Measurements from ENCODE around the gene CCDC157. TPM values are rescaled to one million over a fixed set of nuclear protein-coding genes. Genes with fewer than 3 reads are reported as not detected.

The CCDC157 gene
- total RNA-seq, 2 experiments from 2014 or later: 2.4 to 3.7 TPM

DNA sequence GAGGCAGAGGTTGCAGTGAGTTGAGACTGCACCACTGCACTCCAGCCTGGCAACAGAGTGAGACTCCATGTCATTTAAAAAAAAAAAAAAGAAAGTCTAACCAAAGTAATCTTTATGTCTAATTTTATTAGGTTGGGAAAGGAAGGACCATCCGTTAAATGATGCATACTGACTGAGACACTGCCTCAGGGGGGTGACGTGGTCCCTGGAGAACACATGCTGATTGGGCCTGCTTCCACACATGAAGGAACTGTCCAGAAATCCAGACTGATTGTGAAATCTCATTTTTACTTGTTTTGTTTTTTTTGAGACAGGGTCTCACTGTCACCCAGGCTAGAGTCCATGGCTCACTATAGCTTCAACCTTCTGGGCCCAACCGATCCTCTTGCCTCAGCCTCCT is 5.6 kb upstream of the CCDC157 start:
- DNase-seq (no peak), ATAC-seq (no peak)
- Mint-ChIP-seq H3K27ac (peak overlapping the region; percentile 83), H3K36me3 (ENCODE audit: low read depth) (peaks cover 77% of the 10 kb centered on the region), H3K4me1 (peaks cover 85% of the 10 kb centered on the region), H3K4me3 (no peak overlapping the region), H3K9me3 (ENCODE audit: low read depth) (no peaks in the 10 kb centered on the region), H3K27me3 (no peaks in the 10 kb centered on the region)
- intact Hi-C loops (cut with DNase I, micrococcal nuclease): no loop called here
- POLR2A ChIA-PET: no interaction called here
- CTCF ChIA-PET: interaction anchor here (2.4 kb wide), 1 partner anchor 36 kb away, joined by 6 read pairs; the partner anchor contains the start of gene RNF215

DNA sequence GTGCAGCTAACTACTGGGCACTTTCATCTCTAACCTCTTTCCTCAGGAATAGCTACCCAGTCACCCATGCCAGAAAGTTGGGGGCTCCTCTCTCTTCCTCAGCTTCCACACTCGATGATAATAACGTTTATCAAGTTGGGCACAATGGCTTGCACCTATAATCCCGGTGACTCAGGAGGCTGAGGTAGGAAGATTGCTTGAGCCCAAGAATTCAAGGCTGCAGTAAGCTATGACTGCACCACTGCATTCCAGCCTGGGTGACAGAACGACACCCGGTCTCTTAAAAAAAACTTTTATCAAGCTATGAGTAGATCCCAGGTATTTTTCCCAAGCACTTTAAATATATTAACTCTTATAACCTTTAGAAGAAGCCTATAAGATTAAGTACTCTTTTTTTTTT is 2.2 kb upstream of the CCDC157 start:
- H3K27me3 Mint-ChIP-seq: no peaks in the 10 kb centered on the region
- H3K4me3 Mint-ChIP-seq: peak overlapping the region; percentile 92
- peaks cover 51% of the 10 kb centered on the region for H3K36me3 Mint-ChIP-seq (ENCODE audit: low read depth)
- intact Hi-C loops (cut with DNase I, micrococcal nuclease): loop anchor here in 1 of 2 experiments (5.0 kb wide), 1 partner anchor 68 kb away; no protein-coding TSS in a partner anchor
- CTCF ChIA-PET: interaction anchor here (0.7 to 2.9 kb wide), 6 partner anchors 14 to 72 kb away, joined by 3 to 25 read pairs (median 4); partner anchors contain the start of genes CASTOR1 and TBC1D10A
- DNase-seq (no peak), ATAC-seq (no peak)
- POLR2A ChIA-PET: interaction anchor here (1.0 kb wide), 1 partner anchor 41 kb away, joined by 4 read pairs; no protein-coding TSS in a partner anchor
- peak overlapping the region; percentile 84 for H3K27ac Mint-ChIP-seq
- peaks cover 64% of the 10 kb centered on the region for H3K4me1 Mint-ChIP-seq
- no peaks in the 10 kb centered on the region for H3K9me3 Mint-ChIP-seq (ENCODE audit: low read depth)

- Mint-ChIP-seq H3K4me1 (peaks cover 42% of the 10 kb centered on the region), H3K9me3 (ENCODE audit: low read depth) (no peaks in the 10 kb centered on the region), H3K36me3 (ENCODE audit: low read depth) (peaks cover 26% of the 10 kb centered on the region), H3K4me3 (peak overlapping the region; percentile 92), H3K27me3 (no peaks in the 10 kb centered on the region), H3K27ac (peak overlapping the region; percentile 85)
- no peak for DNase-seq
- CTCF ChIA-PET: interaction anchor here (0.5 to 2.9 kb wide), 9 partner anchors 12 to 69 kb away, joined by 3 to 25 read pairs (median 3); partner anchors contain the start of genes CASTOR1, RNF215 and SEC14L2
- ATAC-seq: no peak
- POLR2A ChIA-PET: interaction anchor here (0.6 to 1.4 kb wide), 7 partner anchors 12 to 234 kb away, joined by 3 to 9 read pairs (median 4); partner anchors contain the start of genes PES1, RNF215 and TBC1D10A
- intact Hi-C loops (cut with DNase I, micrococcal nuclease): loop anchor here (1.0 to 5.0 kb wide), 4 partner anchors 30 to 518 kb away; partner anchors contain the start of genes ASCC2 (in 1 of the 2), RNF215 (in 1 of the 2) and TBC1D10A (in 1 of the 2)
Measured at GRCh38 chr22:30357236-30357570, 396 bp downstream of the CCDC157 start.

- Mint-ChIP-seq H3K27ac (peak overlapping the region; percentile 34), H3K27me3 (no peaks in the 10 kb centered on the region), H3K9me3 (ENCODE audit: low read depth) (no peaks in the 10 kb centered on the region), H3K4me3 (peak overlapping the region; percentile 92), H3K4me1 (peaks cover 37% of the 10 kb centered on the region), H3K36me3 (ENCODE audit: low read depth) (peaks cover 21% of the 10 kb centered on the region)
- intact Hi-C loops (cut with DNase I, micrococcal nuclease): loop anchor here (1.0 to 5.0 kb wide), 4 partner anchors 30 to 519 kb away; partner anchors contain the start of genes ASCC2 (in 1 of the 2), RNF215 (in 1 of the 2) and TBC1D10A (in 1 of the 2)
- CTCF ChIA-PET: interaction anchor here (0.5 to 1.5 kb wide), 4 partner anchors 39 to 69 kb away, joined by 3 to 4 read pairs (median 3); partner anchors contain the start of gene SEC14L2
- no peak for DNase-seq
- POLR2A ChIA-PET: interaction anchor here (1.0 kb wide), 1 partner anchor 30 kb away, joined by 4 read pairs; the partner anchor contains the start of gene RNF215
- no peak for ATAC-seq
Measured at GRCh38 chr22:30357650-30358215, 926 bp downstream of the CCDC157 start.

DNA sequence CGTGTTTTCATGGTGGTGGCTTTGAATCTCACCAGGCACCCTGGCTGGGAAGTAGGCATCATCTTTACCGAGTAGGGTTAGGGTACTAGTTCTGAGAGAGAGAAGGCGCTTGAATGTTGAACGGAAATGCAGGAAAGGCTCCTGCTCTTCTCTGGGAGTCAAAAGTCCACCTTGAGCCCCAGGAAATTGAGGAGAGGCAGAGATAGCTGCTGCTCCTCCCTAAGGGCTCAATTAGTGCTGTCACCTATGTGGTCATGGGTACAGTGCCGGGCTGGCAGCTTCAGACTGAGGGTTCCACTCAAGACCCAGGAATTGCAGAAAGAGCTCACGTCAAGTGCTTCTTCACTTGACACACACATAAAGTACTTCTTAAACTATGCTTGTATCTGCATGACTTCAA is 1.7 kb downstream of the CCDC157 start:
- Mint-ChIP-seq H3K4me3 (no peak overlapping the region), H3K36me3 (ENCODE audit: low read depth) (peaks cover 17% of the 10 kb centered on the region), H3K4me1 (peaks cover 32% of the 10 kb centered on the region), H3K27me3 (no peaks in the 10 kb centered on the region), H3K27ac (no peak overlapping the region), H3K9me3 (ENCODE audit: low read depth) (no peaks in the 10 kb centered on the region)
- ATAC-seq: no peak
- intact Hi-C loops (cut with DNase I, micrococcal nuclease): loop anchor here in 1 of 2 experiments (5.0 kb wide), 1 partner anchor 64 kb away; no protein-coding TSS in a partner anchor
- CTCF ChIA-PET: interaction anchor here (0.8 to 1.5 kb wide), 3 partner anchors 27 to 71 kb away, joined by 3 to 4 read pairs (median 3); no protein-coding TSS in a partner anchor
- POLR2A ChIA-PET: no interaction called here
- DNase-seq: no peak

GRCh38 chr22:30361916-30362650 is 5.3 kb downstream of the CCDC157 start:
- no peaks in the 10 kb centered on the region for H3K27me3 Mint-ChIP-seq
- ChIA-PET CTCF (interaction anchor here (0.5 to 0.7 kb wide), 2 partner anchors 13 to 24 kb away, joined by 3 read pairs; no protein-coding TSS in a partner anchor), POLR2A (interaction anchor here (0.5 kb wide), 1 partner anchor 19 kb away, joined by 4 read pairs; no protein-coding TSS in a partner anchor)
- H3K9me3 Mint-ChIP-seq (ENCODE audit: low read depth): no peaks in the 10 kb centered on the region
- intact Hi-C loops (cut with DNase I, micrococcal nuclease): no loop called here
- peaks cover 8% of the 10 kb centered on the region for H3K4me1 Mint-ChIP-seq
- no peak overlapping the region for H3K4me3 Mint-ChIP-seq
- H3K27ac Mint-ChIP-seq: no peak overlapping the region
- H3K36me3 Mint-ChIP-seq (ENCODE audit: low read depth): no peaks in the 10 kb centered on the region
- ATAC-seq: no peak
- no peak for DNase-seq

DNA sequence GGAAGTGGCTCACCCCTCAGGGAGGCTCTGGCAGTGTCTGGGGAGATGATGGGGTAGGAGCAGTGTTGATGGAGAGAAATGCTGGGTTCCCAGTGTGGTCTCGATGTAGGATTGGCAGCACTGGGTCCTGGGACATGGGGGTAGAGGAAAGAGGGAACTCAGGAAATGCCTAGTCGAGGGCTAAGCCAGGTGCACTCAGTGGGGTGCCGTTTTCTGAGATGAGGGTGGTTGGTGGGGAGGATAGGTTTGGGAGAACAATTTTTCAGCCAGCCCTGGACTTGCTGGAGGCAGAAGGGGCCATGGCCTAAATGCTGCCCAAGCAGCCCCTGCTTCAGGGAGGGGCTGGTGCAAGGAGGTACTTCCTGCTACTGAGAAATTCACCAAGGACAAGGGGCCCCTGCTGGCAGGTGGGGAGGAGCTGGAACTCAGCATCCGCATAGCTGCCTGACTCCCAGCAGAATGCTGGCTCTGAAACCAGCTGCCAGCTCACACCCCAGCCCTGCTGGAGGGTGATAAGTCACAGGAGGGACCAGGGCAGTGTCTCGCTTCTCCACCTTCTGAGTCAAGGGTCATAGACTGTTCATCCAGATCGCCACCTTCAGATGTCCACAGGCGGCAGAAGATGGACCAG is 6.0 kb downstream of the CCDC157 start:
- DNase-seq (no peak), ATAC-seq (no peak)
- Mint-ChIP-seq H3K9me3 (ENCODE audit: low read depth) (no peaks in the 10 kb centered on the region), H3K27me3 (no peaks in the 10 kb centered on the region), H3K4me1 (peaks cover 4% of the 10 kb centered on the region), H3K4me3 (no peak overlapping the region), H3K36me3 (ENCODE audit: low read depth) (no peaks in the 10 kb centered on the region), H3K27ac (no peak overlapping the region)
- POLR2A ChIA-PET: no interaction called here
- intact Hi-C loops (cut with DNase I, micrococcal nuclease): no loop called here
- CTCF ChIA-PET: interaction anchor here (0.5 to 0.7 kb wide), 3 partner anchors 12 to 820 kb away, joined by 3 read pairs; no protein-coding TSS in a partner anchor

GRCh38 chr22:30365891-30366290 is 9.1 kb downstream of the CCDC157 start:
- no peak for ATAC-seq
- intact Hi-C loops (cut with DNase I, micrococcal nuclease): no loop called here
- CTCF ChIA-PET: interaction anchor here (0.9 kb wide), 1 partner anchor 59 kb away, joined by 3 read pairs; no protein-coding TSS in a partner anchor
- no peak for DNase-seq
- no peaks in the 10 kb centered on the region for H3K36me3 Mint-ChIP-seq (ENCODE audit: low read depth)
- H3K27ac Mint-ChIP-seq: no peak overlapping the region
- no peaks in the 10 kb centered on the region for H3K27me3 Mint-ChIP-seq
- H3K9me3 Mint-ChIP-seq (ENCODE audit: low read depth): no peaks in the 10 kb centered on the region
- H3K4me3 Mint-ChIP-seq: no peak overlapping the region
- POLR2A ChIA-PET: interaction anchor here (0.6 kb wide), 1 partner anchor 77 kb away, joined by 3 read pairs; no protein-coding TSS in a partner anchor
- no peaks in the 10 kb centered on the region for H3K4me1 Mint-ChIP-seq

DNA sequence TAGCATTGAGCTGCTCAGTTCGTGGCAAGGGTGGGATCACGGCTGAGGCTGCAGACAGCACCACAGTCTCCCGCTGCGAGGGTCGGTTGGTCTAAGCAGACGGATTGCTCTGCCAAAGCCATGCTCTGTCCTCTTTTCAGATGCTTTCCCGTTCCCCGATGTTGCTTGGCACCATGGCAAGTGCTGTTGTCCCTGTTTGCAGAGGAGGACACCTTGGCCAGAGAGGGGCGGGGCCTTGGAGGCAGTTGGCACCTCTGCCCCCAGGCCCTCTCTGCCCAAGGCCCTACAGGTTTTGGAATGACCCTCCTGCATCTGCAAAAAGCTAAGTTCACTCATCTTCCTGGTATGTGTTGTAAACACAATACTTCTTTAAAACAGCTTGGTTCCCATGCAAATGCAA is 11.6 kb downstream of the CCDC157 start:
- intact Hi-C loops (cut with DNase I, micrococcal nuclease): no loop called here
- POLR2A ChIA-PET: interaction anchor here (0.7 kb wide), 1 partner anchor 184 kb away, joined by 4 read pairs; no protein-coding TSS in a partner anchor
- CTCF ChIA-PET: interaction anchor here (0.5 to 1.4 kb wide), 7 partner anchors 11 to 105 kb away, joined by 3 to 9 read pairs (median 3); partner anchors contain the start of genes CCDC157 and SF3A1
- Mint-ChIP-seq H3K4me1 (no peaks in the 10 kb centered on the region), H3K36me3 (ENCODE audit: low read depth) (no peaks in the 10 kb centered on the region), H3K27me3 (no peaks in the 10 kb centered on the region), H3K4me3 (no peak overlapping the region), H3K9me3 (ENCODE audit: low read depth) (no peaks in the 10 kb centered on the region), H3K27ac (no peak overlapping the region)
- DNase-seq (no peak), ATAC-seq (no peak)

DNA sequence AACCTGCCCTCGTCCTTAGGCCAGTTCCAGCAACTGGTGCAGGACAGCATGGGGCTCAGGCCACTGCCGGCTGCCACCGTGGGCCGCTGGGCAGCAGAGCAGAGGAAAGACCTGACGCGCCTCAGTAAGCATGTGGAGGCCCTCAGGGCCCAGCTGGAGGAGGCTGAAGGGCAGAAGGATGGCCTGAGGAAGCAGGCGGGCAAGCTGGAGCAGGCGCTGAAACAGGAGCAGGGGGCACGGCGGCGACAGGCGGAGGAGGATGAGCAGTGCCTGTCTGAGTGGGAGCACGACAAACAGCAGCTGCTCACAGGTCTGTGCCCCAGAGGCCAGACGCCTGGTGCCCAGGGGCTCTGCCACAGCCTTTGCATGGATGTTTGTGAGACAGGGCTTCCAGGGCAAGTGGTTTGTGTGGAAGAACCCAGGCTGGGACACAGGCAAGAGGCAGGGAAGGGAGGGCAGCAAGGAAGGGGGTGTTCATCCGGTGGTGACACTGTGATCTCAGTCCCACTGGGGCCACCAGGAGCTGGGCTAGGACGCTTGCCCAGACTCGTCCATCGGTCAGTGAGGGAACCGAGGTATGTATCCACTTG is 13.9 kb downstream of the CCDC157 start:
- CTCF ChIA-PET: no interaction called here
- intact Hi-C loops (cut with DNase I, micrococcal nuclease): no loop called here
- H3K4me3 Mint-ChIP-seq: no peak overlapping the region
- ATAC-seq (no peak), DNase-seq (no peak)
- H3K9me3 Mint-ChIP-seq (ENCODE audit: low read depth): no peaks in the 10 kb centered on the region
- POLR2A ChIA-PET: no interaction called here
- H3K4me1 Mint-ChIP-seq: no peaks in the 10 kb centered on the region
- H3K36me3 Mint-ChIP-seq (ENCODE audit: low read depth): no peaks in the 10 kb centered on the region
- no peak overlapping the region for H3K27ac Mint-ChIP-seq
- no peaks in the 10 kb centered on the region for H3K27me3 Mint-ChIP-seq

Data from activated CD4-positive, alpha-beta T cell treated with anti-CD3 and anti-CD28 coated beads for 36 hours (primary cell).